ENCODE measurements around the gene VSNL1.
"Not testable (repeated sequence)": the region's sequence is repeated elsewhere in the genome, so short reads cannot be mapped to it uniquely, and the experiment has no call there.

VSNL1 gene

DNA sequence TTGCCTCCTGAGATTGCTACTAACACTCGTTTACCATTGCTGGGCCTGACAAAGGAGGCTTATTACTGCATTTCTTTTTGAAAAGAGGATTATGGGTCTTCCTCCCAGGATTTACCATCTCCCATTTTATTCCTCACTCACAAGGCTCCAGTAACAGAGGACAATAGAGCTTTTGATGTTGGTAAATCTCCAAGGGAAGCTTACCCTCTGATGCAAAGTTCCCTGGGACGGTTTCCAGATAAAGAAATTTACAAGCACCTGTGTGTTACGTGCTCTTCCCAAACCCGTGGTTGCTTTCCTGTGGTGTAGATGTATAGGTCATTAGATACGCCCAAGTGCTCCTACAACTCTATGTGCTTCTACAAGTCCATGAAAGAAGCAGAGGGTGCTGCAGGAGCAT lies 17.1 kb downstream of the VSNL1 start (continued):
- TF ChIP-seq, protein P1, sequence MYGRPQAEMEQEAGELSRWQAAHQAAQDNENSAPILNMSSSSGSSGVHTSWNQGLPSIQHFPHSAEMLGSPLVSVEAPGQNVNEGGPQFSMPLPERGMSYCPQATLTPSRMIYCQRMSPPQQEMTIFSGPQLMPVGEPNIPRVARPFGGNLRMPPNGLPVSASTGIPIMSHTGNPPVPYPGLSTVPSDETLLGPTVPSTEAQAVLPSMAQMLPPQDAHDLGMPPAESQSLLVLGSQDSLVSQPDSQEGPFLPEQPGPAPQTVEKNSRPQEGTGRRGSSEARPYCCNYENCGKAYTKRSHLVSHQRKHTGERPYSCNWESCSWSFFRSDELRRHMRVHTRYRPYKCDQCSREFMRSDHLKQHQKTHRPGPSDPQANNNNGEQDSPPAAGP (tag by site-specific recombination; IDR thresholded peaks at IDR 0.05): no peak
- TF ChIP-seq EGR2 (tag by site-specific recombination; IDR thresholded peaks at IDR 0.05; ENCODE audit: low read depth): no peak
- no peak for TF ChIP-seq GLI4 (tag by site-specific recombination; IDR thresholded peaks at IDR 0.05)
- no peak for TF ChIP-seq YY1 (tag by site-specific recombination; IDR thresholded peaks at IDR 0.05)
- TF ChIP-seq, protein P2, sequence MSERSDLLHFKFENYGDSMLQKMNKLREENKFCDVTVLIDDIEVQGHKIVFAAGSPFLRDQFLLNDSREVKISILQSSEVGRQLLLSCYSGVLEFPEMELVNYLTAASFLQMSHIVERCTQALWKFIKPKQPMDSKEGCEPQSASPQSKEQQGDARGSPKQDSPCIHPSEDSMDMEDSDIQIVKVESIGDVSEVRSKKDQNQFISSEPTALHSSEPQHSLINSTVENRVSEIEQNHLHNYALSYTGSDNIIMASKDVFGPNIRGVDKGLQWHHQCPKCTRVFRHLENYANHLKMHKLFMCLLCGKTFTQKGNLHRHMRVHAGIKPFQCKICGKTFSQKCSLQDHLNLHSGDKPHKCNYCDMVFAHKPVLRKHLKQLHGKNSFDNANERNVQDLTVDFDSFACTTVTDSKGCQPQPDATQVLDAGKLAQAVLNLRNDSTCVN (tag by site-specific recombination; optimal IDR thresholded peaks at IDR 0.05): no peak
- TF ChIP-seq, protein P3, sequence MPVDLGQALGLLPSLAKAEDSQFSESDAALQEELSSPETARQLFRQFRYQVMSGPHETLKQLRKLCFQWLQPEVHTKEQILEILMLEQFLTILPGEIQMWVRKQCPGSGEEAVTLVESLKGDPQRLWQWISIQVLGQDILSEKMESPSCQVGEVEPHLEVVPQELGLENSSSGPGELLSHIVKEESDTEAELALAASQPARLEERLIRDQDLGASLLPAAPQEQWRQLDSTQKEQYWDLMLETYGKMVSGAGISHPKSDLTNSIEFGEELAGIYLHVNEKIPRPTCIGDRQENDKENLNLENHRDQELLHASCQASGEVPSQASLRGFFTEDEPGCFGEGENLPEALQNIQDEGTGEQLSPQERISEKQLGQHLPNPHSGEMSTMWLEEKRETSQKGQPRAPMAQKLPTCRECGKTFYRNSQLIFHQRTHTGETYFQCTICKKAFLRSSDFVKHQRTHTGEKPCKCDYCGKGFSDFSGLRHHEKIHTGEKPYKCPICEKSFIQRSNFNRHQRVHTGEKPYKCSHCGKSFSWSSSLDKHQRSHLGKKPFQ (tag by site-specific recombination; IDR thresholded peaks at IDR 0.05): no peak

DNA sequence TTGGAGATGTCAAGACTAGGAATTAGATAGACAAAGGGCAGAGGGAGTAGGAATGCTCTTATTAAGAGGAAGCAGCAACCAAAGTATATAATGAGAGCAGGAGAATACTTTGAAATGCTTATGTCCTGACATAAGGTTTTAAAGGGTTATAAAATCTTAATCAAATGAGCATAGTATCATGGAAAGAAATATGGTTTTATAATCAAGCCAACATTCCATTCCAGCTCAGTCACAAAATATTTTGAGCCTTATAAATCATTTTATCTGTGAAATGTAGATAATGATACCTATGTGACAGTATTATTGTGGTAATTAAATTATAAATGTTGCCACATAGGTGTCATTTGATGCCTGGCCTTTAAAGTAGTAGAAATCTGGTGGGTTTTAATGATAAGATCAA lies 17.6 kb downstream of the VSNL1 start:
- H3K4me1 ChIP-seq (ENCODE audit: control insufficient read depth, insufficient read depth, low read length): no peaks in the 10 kb centered on the region
- ChIA-PET POLR2A (interaction anchor here (0.5 kb wide), 1 partner anchor 20 kb away, joined by 3 read pairs; no protein-coding TSS in a partner anchor), CTCF (no interaction called here)
- no peak overlapping the region for H3K4me3 ChIP-seq (ENCODE audit: low read depth, low read length)
- no peak overlapping the region for H3K27ac ChIP-seq (ENCODE audit: extremely low read depth, low read depth, low read length)
- no peak for TF ChIP-seq ZFHX2 (tag by site-specific recombination; conservative IDR thresholded peaks at IDR 0.05)
- no peak for TF ChIP-seq ZNF791 (tag by site-specific recombination; IDR thresholded peaks at IDR 0.05)
- TF ChIP-seq ZNF16 (tag by site-specific recombination; IDR thresholded peaks at IDR 0.05; ENCODE audit: low read depth): no peak
- no peak for TF ChIP-seq ZNF626 (tag by site-specific recombination; IDR thresholded peaks at IDR 0.05)
- TF ChIP-seq ZNF274 (IDR thresholded peaks at IDR 0.05; ENCODE audit: low read length): no peak
- TF ChIP-seq ZNF274 (tag by site-specific recombination; IDR thresholded peaks at IDR 0.05; ENCODE audit: borderline replicate concordance): no peak
- TF ChIP-seq RBAK (tag by site-specific recombination; IDR thresholded peaks at IDR 0.05): no peak
- no peak for TF ChIP-seq ZNF248 (tag by site-specific recombination; IDR thresholded peaks at IDR 0.05)
- TF ChIP-seq ZNF394 (tag by site-specific recombination; IDR thresholded peaks at IDR 0.05; ENCODE audit: borderline replicate concordance): no peak
- TF ChIP-seq ZSCAN23 (tag by site-specific recombination; IDR thresholded peaks at IDR 0.05): no peak
- TF ChIP-seq ZNF391 (tag by site-specific recombination; IDR thresholded peaks at IDR 0.05; ENCODE audit: borderline replicate concordance, low read depth): no peak
- no peak for TF ChIP-seq ZNF366 (tag by site-specific recombination; conservative IDR thresholded peaks at IDR 0.05)
- TF ChIP-seq OVOL3 (tag by site-specific recombination; IDR thresholded peaks at IDR 0.05): no peak
- no peak for TF ChIP-seq GLI4 (tag by site-specific recombination; IDR thresholded peaks at IDR 0.05)
- H3K9me3 ChIP-seq (ENCODE audit: control insufficient read depth, insufficient read depth, low read depth, low read length): no peaks in the 10 kb centered on the region
- no peaks in the 10 kb centered on the region for H3K36me3 ChIP-seq (ENCODE audit: control insufficient read depth in 2 of 2, insufficient read depth in 1 of 2, low read length in 2 of 2)

DNA sequence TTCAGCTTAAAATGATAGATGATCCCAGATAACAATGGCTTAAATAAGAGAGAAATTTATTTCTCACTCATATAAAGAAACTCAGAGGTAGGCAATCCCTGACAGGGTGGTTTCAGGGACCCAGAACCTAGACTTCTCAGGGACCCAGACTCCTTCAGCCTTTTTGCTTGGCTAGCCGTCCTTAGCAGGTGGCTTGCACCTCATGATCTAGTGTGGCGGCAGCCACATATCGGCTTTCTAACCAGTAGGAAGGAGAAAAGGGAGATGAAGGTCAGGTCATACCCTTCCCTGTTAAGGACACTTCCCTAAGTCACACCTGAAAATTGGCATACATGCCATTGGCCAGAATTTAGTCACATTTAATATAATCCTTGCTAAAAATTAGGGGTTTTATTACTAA lies 18.4 kb downstream of the VSNL1 start:
- Histone ChIP-seq H3K27ac (ENCODE audit: extremely low read depth, low read depth, low read length) (no peak overlapping the region), H3K4me1 (ENCODE audit: control insufficient read depth, insufficient read depth, low read length) (no peaks in the 10 kb centered on the region), H3K4me3 (ENCODE audit: low read depth, low read length) (no peak overlapping the region), H3K36me3 (ENCODE audit: control insufficient read depth in 2 of 2, insufficient read depth in 1 of 2, low read length in 2 of 2) (no peaks in the 10 kb centered on the region), H3K9me3 (ENCODE audit: control insufficient read depth, insufficient read depth, low read depth, low read length) (no peaks in the 10 kb centered on the region)
- CTCF ChIA-PET: no interaction called here
- POLR2A ChIA-PET: no interaction called here
- TF ChIP-seq, protein P4, sequence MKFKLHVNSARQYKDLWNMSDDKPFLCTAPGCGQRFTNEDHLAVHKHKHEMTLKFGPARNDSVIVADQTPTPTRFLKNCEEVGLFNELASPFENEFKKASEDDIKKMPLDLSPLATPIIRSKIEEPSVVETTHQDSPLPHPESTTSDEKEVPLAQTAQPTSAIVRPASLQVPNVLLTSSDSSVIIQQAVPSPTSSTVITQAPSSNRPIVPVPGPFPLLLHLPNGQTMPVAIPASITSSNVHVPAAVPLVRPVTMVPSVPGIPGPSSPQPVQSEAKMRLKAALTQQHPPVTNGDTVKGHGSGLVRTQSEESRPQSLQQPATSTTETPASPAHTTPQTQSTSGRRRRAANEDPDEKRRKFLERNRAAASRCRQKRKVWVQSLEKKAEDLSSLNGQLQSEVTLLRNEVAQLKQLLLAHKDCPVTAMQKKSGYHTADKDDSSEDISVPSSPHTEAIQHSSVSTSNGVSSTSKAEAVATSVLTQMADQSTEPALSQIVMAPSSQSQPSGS (tag by site-specific recombination; IDR thresholded peaks at IDR 0.05; ENCODE audit: low read depth): no peak
- TF ChIP-seq ZNF610 (tag by site-specific recombination; IDR thresholded peaks at IDR 0.05; ENCODE audit: borderline replicate concordance) (no peak), ZNF776 (tag by site-specific recombination; IDR thresholded peaks at IDR 0.05; ENCODE audit: borderline replicate concordance) (no peak), OSR2 (tag by site-specific recombination; IDR thresholded peaks at IDR 0.05) (no peak), BCL11B (tag by site-specific recombination; IDR thresholded peaks at IDR 0.05; ENCODE audit: low read depth) (no peak), ZNF555 (tag by site-specific recombination; conservative IDR thresholded peaks at IDR 0.05) (no peak)

DNA sequence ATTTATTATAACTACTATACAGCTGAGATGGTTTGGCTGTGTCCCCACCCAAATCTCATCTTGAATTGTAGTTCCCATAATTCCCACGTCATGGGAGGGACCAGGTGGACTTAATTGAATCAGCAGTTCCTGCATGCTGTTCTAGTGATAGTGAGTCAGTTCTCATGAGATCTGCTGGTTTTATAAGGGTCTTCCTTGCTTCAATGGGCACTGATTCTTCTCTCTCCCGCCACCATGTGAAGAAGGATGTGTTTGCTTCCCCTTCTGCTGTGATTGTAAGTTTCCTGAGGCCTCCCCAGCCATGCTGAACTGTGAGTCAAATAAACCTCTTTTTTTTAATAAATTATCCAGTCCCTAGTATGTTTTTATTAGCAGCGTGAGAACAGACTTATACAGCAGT lies 25.2 kb downstream of the VSNL1 start:
- POLR2A ChIA-PET; H3K36me3 ChIP-seq (ENCODE audit: control insufficient read depth in 2 of 2, insufficient read depth in 1 of 2, low read length in 2 of 2); H3K27ac ChIP-seq (ENCODE audit: extremely low read depth, low read depth, low read length); H3K4me3 ChIP-seq (ENCODE audit: low read depth, low read length); H3K9me3 ChIP-seq (ENCODE audit: control insufficient read depth, insufficient read depth, low read depth, low read length); H3K4me1 ChIP-seq (ENCODE audit: control insufficient read depth, insufficient read depth, low read length); CTCF ChIA-PET: not testable (repeated sequence)

Measured in HEK293 (cell line).